ENCODE measurements around the gene NEK11.

The NEK11 gene

GRCh38 chr3:131381445-131382291 is 355.0 kb downstream of the NEK11 start, which contains the start of gene NUDT16:
NUDT16 (plus strand) TSS chr3:131381774; CDS start chr3:131381805, 31 bp downstream.
- H3K27me3 Mint-ChIP-seq (ENCODE audit: low read depth, poor library complexity) = peaks cover 4% of the 10 kb centered on the region
- peak within 1 kb of the TSS; percentile 93 for H3K27ac Mint-ChIP-seq
- peak within 1 kb of the TSS; percentile 95 for H3K4me3 Mint-ChIP-seq
- no peaks in the 10 kb centered on the region for H3K9me3 Mint-ChIP-seq
- peaks cover 21% of the 10 kb centered on the region for H3K4me1 Mint-ChIP-seq
- DNase-seq = peak; percentile 100
- H3K36me3 Mint-ChIP-seq (ENCODE audit: low read depth) = peaks cover 61% of the 10 kb centered on the region
- no peak for TF ChIP-seq CTCF (IDR thresholded peaks at IDR 0.05)

- Mint-ChIP-seq H3K4me1 (peaks cover 12% of the 10 kb centered on the region), H3K27me3 (ENCODE audit: low read depth, poor library complexity) (peaks cover 4% of the 10 kb centered on the region), H3K9me3 (no peaks in the 10 kb centered on the region), H3K27ac (peak overlapping the region; percentile 67), H3K36me3 (ENCODE audit: low read depth) (peaks cover 39% of the 10 kb centered on the region), H3K4me3 (no peak overlapping the region)
- no peak for TF ChIP-seq CTCF (IDR thresholded peaks at IDR 0.05)
- DNase-seq = no peak
These were observed 359.9 kb downstream of the NEK11 start for GRCh38 chr3:131386429-131387165.

GRCh38 chr3:131387796-131388489 is 361.3 kb downstream of the NEK11 start:
- Mint-ChIP-seq H3K4me1 (peaks cover 4% of the 10 kb centered on the region), H3K27ac (no peak overlapping the region)

GRCh38 chr3:131388490-131388799 is 361.8 kb downstream of the NEK11 start:
- H3K9me3 Mint-ChIP-seq = no peaks in the 10 kb centered on the region
- DNase-seq = no peak
- H3K27ac Mint-ChIP-seq = no peak overlapping the region
- H3K4me3 Mint-ChIP-seq = no peak overlapping the region
- H3K27me3 Mint-ChIP-seq (ENCODE audit: low read depth, poor library complexity) = peaks cover 4% of the 10 kb centered on the region
- no peak for TF ChIP-seq CTCF (IDR thresholded peaks at IDR 0.05)
- H3K36me3 Mint-ChIP-seq (ENCODE audit: low read depth) = peaks cover 31% of the 10 kb centered on the region
- H3K4me1 Mint-ChIP-seq = no peaks in the 10 kb centered on the region

More at GRCh38 chr3:131387796-131388489, 361.3 kb downstream of the NEK11 start:
- DNase-seq = no peak
- no peaks in the 10 kb centered on the region for H3K9me3 Mint-ChIP-seq
- H3K36me3 Mint-ChIP-seq (ENCODE audit: low read depth) = peaks cover 34% of the 10 kb centered on the region
- peaks cover 4% of the 10 kb centered on the region for H3K27me3 Mint-ChIP-seq (ENCODE audit: low read depth, poor library complexity)
- no peak for TF ChIP-seq CTCF (IDR thresholded peaks at IDR 0.05)
- H3K4me3 Mint-ChIP-seq = no peak overlapping the region

- H3K4me3 Mint-ChIP-seq = no peak overlapping the region
- no peak for DNase-seq
- no peak overlapping the region for H3K27ac Mint-ChIP-seq
- H3K9me3 Mint-ChIP-seq = no peaks in the 10 kb centered on the region
- H3K27me3 Mint-ChIP-seq (ENCODE audit: low read depth, poor library complexity) = peaks cover under 1% of the 10 kb centered on the region
- no peaks in the 10 kb centered on the region for H3K4me1 Mint-ChIP-seq
- H3K36me3 Mint-ChIP-seq (ENCODE audit: low read depth) = peaks cover 12% of the 10 kb centered on the region
- TF ChIP-seq CTCF (IDR thresholded peaks at IDR 0.05) = no peak
These were observed 363.7 kb downstream of the NEK11 start for GRCh38 chr3:131390331-131390730.
